ENCODE measurements around the gene VILL. TPM values are rescaled to one million over a fixed set of nuclear protein-coding genes. Genes with fewer than 3 reads are reported as not detected.

Gene VILL
- total and polyA plus RNA-seq, 4 donors, result 7.2 to 12.3 (median 11.0) TPM

GRCh38 chr3:37949866-37950265, 40.7 kb upstream of the VILL start:
- DNase-seq (ENCODE audit: low read depth in 4 of 6, low spot score in 6 of 6), result peak in 4 of 6 donors; percentile 46 to 86 (median 64)
- WGBS (ENCODE audit: insufficient coverage), result 19% methylated on average over 5 of the region's 6 CpGs
- peaks cover 21% of the 10 kb centered on the region for H3K4me1 ChIP-seq (ENCODE audit: control insufficient read depth, insufficient read depth, low read length)

DNA sequence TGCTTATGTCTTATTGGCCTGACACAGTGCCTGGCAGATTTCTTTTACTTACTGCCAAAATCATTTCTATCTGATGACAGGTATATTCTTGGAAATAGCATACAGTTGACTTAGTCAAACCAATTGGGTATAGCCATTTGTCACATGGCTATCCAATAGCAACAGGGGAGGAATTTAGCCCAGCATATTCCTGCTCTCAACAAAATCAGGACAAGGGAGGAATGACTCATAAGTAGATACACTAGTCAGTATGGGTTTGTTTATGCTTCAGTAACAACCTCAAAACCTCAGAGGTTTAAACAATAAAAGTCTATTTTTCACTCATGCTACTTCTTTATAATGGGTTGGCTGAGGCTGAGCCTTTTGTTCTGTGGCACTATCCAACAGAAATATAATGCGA, 38.0 kb upstream of the VILL start:
- Histone ChIP-seq H3K27me3 (ENCODE audit: control insufficient read depth, insufficient read depth, low read length) (no peaks in the 10 kb centered on the region), H3K9me3 (ENCODE audit: control insufficient read depth, insufficient read depth, low read length) (no peaks in the 10 kb centered on the region), H3K4me3 (ENCODE audit: low read depth, low read length) (no peak overlapping the region), H3K4me1 (ENCODE audit: control insufficient read depth, insufficient read depth, low read length) (peaks cover 16% of the 10 kb centered on the region), H3K36me3 (ENCODE audit: control insufficient read depth, insufficient read depth, low read length) (peaks cover 1% of the 10 kb centered on the region), H3K27ac (ENCODE audit: low read depth, low read length) (no peak overlapping the region)
- DNase-seq (ENCODE audit: low read depth in 4 of 6, low spot score in 6 of 6), result no peak
- no CpG with 5 or more reads among the region's 1 CpG for WGBS (ENCODE audit: insufficient coverage)

More at GRCh38 chr3:37949866-37950265, 40.7 kb upstream of the VILL start:
- Histone ChIP-seq H3K27ac (ENCODE audit: low read depth, low read length) (peak overlapping the region; percentile 41), H3K9me3 (ENCODE audit: control insufficient read depth, insufficient read depth, low read length) (no peaks in the 10 kb centered on the region), H3K4me3 (ENCODE audit: low read depth, low read length) (no peak overlapping the region), H3K36me3 (ENCODE audit: control insufficient read depth, insufficient read depth, low read length) (no peaks in the 10 kb centered on the region), H3K27me3 (ENCODE audit: control insufficient read depth, insufficient read depth, low read length) (no peaks in the 10 kb centered on the region)

DNA sequence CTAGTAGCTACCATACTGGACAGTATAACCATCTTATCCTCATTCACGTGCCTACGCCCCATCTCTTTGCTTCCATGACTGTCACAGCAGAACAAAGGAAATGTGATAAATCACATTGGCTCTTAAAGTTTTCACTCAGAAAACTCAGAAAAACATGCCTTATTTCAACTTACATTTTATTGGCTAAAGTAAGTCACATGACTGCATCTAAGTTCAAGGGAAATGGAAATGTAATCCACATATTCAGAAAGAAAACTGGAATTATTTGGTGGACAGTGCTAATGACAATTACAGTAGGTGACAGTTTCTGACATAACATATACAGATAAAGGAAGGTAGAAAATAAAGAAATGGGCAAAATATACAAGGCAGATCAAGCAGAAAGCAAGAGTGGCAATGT, 37.4 kb upstream of the VILL start:
- Histone ChIP-seq H3K36me3 (ENCODE audit: control insufficient read depth, insufficient read depth, low read length) (peaks cover 2% of the 10 kb centered on the region), H3K4me1 (ENCODE audit: control insufficient read depth, insufficient read depth, low read length) (peaks cover 18% of the 10 kb centered on the region), H3K27ac (ENCODE audit: low read depth, low read length) (no peak overlapping the region), H3K4me3 (ENCODE audit: low read depth, low read length) (no peak overlapping the region), H3K9me3 (ENCODE audit: control insufficient read depth, insufficient read depth, low read length) (no peaks in the 10 kb centered on the region), H3K27me3 (ENCODE audit: control insufficient read depth, insufficient read depth, low read length) (no peaks in the 10 kb centered on the region)
- 100% methylated on average over 2 of the region's 2 CpGs for WGBS (ENCODE audit: insufficient coverage)
- DNase-seq (ENCODE audit: low read depth in 4 of 6, low spot score in 6 of 6), result no peak

- Histone ChIP-seq H3K27ac (ENCODE audit: low read depth, low read length) (no peak overlapping the region), H3K27me3 (ENCODE audit: control insufficient read depth, insufficient read depth, low read length) (no peaks in the 10 kb centered on the region), H3K4me3 (ENCODE audit: low read depth, low read length) (no peak overlapping the region), H3K36me3 (ENCODE audit: control insufficient read depth, insufficient read depth, low read length) (peaks cover 2% of the 10 kb centered on the region), H3K4me1 (ENCODE audit: control insufficient read depth, insufficient read depth, low read length) (peaks cover 18% of the 10 kb centered on the region), H3K9me3 (ENCODE audit: control insufficient read depth, insufficient read depth, low read length) (no peaks in the 10 kb centered on the region)
- WGBS (ENCODE audit: insufficient coverage), result 100% methylated on average over 2 of the region's 5 CpGs
- no peak for DNase-seq (ENCODE audit: low read depth in 4 of 6, low spot score in 6 of 6)
These were observed 36.7 kb upstream of the VILL start for GRCh38 chr3:37953707-37954394.

GRCh38 chr3:37954881-37955280, 35.7 kb upstream of the VILL start:
- Histone ChIP-seq H3K27ac (ENCODE audit: low read depth, low read length) (no peak overlapping the region), H3K4me3 (ENCODE audit: low read depth, low read length) (no peak overlapping the region), H3K9me3 (ENCODE audit: control insufficient read depth, insufficient read depth, low read length) (no peaks in the 10 kb centered on the region), H3K4me1 (ENCODE audit: control insufficient read depth, insufficient read depth, low read length) (peaks cover 14% of the 10 kb centered on the region), H3K36me3 (ENCODE audit: control insufficient read depth, insufficient read depth, low read length) (peaks cover 2% of the 10 kb centered on the region), H3K27me3 (ENCODE audit: control insufficient read depth, insufficient read depth, low read length) (no peaks in the 10 kb centered on the region)
- no peak for DNase-seq (ENCODE audit: low read depth in 4 of 6, low spot score in 6 of 6)
- WGBS (ENCODE audit: insufficient coverage), result 92% methylated on average over 5 of the region's 6 CpGs

DNA sequence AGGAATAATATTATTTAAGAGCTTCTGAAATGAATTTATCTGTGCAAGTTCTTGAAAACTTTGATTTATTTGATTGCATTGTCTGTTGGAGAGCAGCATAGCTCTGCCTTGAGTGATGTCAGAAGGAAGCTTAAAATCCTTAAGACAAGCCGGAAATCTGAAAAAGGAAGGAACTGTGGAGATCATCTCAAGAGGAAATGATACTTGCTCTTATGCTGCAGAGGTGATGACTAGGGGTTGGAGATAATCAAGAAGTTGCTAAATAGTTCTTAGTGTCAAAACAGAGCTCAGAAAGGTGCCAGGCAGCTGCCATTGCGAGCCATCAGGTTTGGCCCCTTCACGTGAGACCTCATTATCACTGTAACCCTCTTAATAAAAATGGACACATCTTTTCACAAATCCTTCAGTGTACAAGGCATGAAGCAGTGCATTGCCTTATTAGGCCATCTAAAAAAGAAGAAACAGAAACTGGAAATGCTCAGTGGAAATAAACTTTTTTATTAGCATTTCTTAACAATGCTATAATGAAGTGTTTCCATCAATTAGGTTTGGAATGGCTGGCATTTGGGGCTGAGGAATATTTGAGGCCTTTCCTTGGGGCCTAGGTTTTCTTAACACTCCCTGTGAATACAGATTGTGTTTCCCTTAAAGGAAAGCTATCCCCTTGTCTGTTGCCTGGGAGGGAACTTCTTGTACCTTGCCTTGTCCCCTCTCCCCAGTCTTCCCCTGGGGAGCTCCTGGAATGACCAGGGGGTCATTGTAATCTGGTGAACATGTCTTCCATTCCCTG, 34.5 kb upstream of the VILL start:
- Histone ChIP-seq H3K27ac (ENCODE audit: low read depth, low read length) (peak overlapping the region; percentile 42), H3K27me3 (ENCODE audit: control insufficient read depth, insufficient read depth, low read length) (no peaks in the 10 kb centered on the region), H3K9me3 (ENCODE audit: control insufficient read depth, insufficient read depth, low read length) (no peaks in the 10 kb centered on the region), H3K4me1 (ENCODE audit: control insufficient read depth, insufficient read depth, low read length) (peaks cover 11% of the 10 kb centered on the region), H3K36me3 (ENCODE audit: control insufficient read depth, insufficient read depth, low read length) (peaks cover 2% of the 10 kb centered on the region), H3K4me3 (ENCODE audit: low read depth, low read length) (no peak overlapping the region)
- 100% methylated on average over 1 of the region's 3 CpGs for WGBS (ENCODE audit: insufficient coverage)
- no peak for DNase-seq (ENCODE audit: low read depth in 4 of 6, low spot score in 6 of 6)

DNA sequence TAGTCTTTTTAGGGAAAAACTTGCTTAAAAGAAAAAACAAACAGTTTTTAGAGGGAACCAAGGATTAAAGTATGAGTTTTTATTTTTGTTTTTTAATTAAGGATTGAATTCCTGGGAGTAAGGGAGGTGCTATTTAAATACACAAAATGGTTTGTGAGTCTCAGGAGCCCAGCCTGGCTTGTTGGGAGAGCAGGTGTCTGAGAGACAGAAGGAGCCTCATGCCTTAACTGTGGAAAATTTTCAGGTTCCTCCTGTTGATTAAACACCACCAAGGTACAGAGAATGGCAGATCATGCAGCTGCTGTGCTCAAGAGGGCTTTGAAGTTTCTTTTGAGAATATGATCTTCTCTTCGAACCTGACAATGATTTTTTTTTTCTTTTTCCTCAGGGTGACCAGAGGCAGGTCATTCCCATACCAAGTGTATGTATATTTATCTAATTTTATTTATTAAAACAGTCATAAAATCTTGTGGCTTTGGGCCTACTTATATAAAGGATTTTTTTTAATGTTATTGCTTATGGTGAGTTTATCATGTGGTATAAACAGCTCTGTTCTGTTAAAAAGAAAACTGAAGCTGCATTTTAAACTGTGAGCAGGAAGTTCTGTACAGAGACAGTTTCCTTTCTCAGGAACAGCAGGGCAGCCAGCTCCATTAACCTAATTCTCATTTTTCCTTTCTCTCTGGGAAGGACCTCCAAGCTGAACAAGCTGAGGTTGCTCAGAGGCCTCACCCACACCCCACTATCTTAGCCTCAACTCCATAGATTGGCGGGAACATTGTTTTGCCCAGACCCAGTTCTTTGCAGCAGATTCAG, 33.7 kb upstream of the VILL start:
- Histone ChIP-seq H3K27me3 (ENCODE audit: control insufficient read depth, insufficient read depth, low read length) (no peaks in the 10 kb centered on the region), H3K36me3 (ENCODE audit: control insufficient read depth, insufficient read depth, low read length) (peaks cover 2% of the 10 kb centered on the region), H3K9me3 (ENCODE audit: control insufficient read depth, insufficient read depth, low read length) (no peaks in the 10 kb centered on the region), H3K4me3 (ENCODE audit: low read depth, low read length) (no peak overlapping the region), H3K27ac (ENCODE audit: low read depth, low read length) (peak overlapping the region; percentile 42), H3K4me1 (ENCODE audit: control insufficient read depth, insufficient read depth, low read length) (peaks cover 17% of the 10 kb centered on the region)
- no peak for DNase-seq (ENCODE audit: low read depth in 4 of 6, low spot score in 6 of 6)
- 79% methylated on average over 1 of the region's 2 CpGs for WGBS (ENCODE audit: insufficient coverage)

DNA sequence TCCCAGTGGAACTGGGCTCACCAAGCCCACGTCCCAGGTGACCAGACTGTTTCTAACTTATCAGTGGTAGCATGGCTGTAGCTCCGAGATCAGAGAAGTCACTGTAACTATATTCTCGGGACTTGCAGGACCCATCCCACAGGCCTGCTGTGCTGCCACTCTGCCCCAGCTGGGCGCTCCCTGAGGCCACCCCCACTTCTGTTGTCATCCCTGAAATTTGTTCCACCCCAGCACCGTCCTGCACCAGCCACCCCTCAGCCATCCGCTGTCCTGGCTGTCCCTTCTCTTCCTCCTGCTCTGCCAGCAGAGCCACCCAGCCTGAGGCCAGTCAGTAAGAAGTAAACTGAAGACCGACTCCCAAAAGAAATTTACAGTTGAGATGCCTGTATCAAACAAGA, 33.0 kb upstream of the VILL start:
- Histone ChIP-seq H3K4me1 (ENCODE audit: control insufficient read depth, insufficient read depth, low read length) (peaks cover 17% of the 10 kb centered on the region), H3K27ac (ENCODE audit: low read depth, low read length) (peak overlapping the region; percentile 40), H3K9me3 (ENCODE audit: control insufficient read depth, insufficient read depth, low read length) (no peaks in the 10 kb centered on the region), H3K36me3 (ENCODE audit: control insufficient read depth, insufficient read depth, low read length) (peaks cover 2% of the 10 kb centered on the region), H3K4me3 (ENCODE audit: low read depth, low read length) (no peak overlapping the region), H3K27me3 (ENCODE audit: control insufficient read depth, insufficient read depth, low read length) (no peaks in the 10 kb centered on the region)
- DNase-seq (ENCODE audit: low read depth in 4 of 6, low spot score in 6 of 6), result no peak
- 69% methylated on average over 6 of the region's 7 CpGs for WGBS (ENCODE audit: insufficient coverage)

GRCh38 chr3:37961622-37962431, 28.8 kb upstream of the VILL start:
- Histone ChIP-seq H3K27me3 (ENCODE audit: control insufficient read depth, insufficient read depth, low read length) (no peaks in the 10 kb centered on the region), H3K4me3 (ENCODE audit: low read depth, low read length) (no peak overlapping the region), H3K9me3 (ENCODE audit: control insufficient read depth, insufficient read depth, low read length) (no peaks in the 10 kb centered on the region), H3K36me3 (ENCODE audit: control insufficient read depth, insufficient read depth, low read length) (peaks cover 2% of the 10 kb centered on the region), H3K27ac (ENCODE audit: low read depth, low read length) (peak overlapping the region; percentile 47), H3K4me1 (ENCODE audit: control insufficient read depth, insufficient read depth, low read length) (peaks cover 12% of the 10 kb centered on the region)
- no peak for DNase-seq (ENCODE audit: low read depth in 4 of 6, low spot score in 6 of 6)
- WGBS (ENCODE audit: insufficient coverage), result 56% methylated on average over 2 of the region's 6 CpGs
